Vagina (tissue), 2 donors: Measurements from ENCODE around the gene TSC2. TPM values are rescaled to one million over a fixed set of nuclear protein-coding genes. Genes with fewer than 3 reads are reported as not detected.

Experiments
- DNase-seq, 2 donors: peaks; one replicate each; pipeline ENCODE4 v3.0.0-alpha.2; 2017; ENCODE audit errors: extremely low spot score in 2 of 2
- H3K27ac ChIP-seq: fragments of 200-600 bp; sonication (generic); one replicate; pipeline ENCODE4 v1.5.1; 2019
- H3K27me3 ChIP-seq: fragments of 200-600 bp; sonication (generic); one replicate; pipeline ENCODE4 v1.5.1; 2019
- H3K36me3 ChIP-seq, 2 donors: fragments of 200-600 bp; sonication (generic); one replicate each; pipeline ENCODE4 v1.5.1; 2017 to 2019
- H3K4me1 ChIP-seq: fragments of 200-600 bp; sonication (generic); one replicate; pipeline ENCODE4 v1.5.1; 2019
- H3K4me3 ChIP-seq, 2 donors: fragments of 200-600 bp; sonication (generic); 1 replicate in 1 of 2; 2 replicates in 1 of 2; pipeline ENCODE4 v1.5.1; 2016 to 2019
- H3K9me3 ChIP-seq: fragments of 200-600 bp; sonication (generic); one replicate; pipeline ENCODE4 v1.5.1; 2019
- POLR2A ChIP-seq, 2 donors: fragments of 450-650 bp; IDR thresholded peaks; one replicate each; pipeline ENCODE4 v1.6.1; 2017; ENCODE audit warnings: antibody characterized with exemption in 2 of 2, mild to moderate bottlenecking in 2 of 2, moderate library complexity in 2 of 2
- POLR2AphosphoS5 ChIP-seq, 2 donors: sonication (generic); formaldehyde crosslinking; IDR thresholded peaks; one replicate each; pipeline ENCODE4 v1.9.0; 2017; ENCODE audit warnings: antibody characterized with exemption in 2 of 2, mild to moderate bottlenecking in 2 of 2, low read depth in 1 of 2; ENCODE audit not compliant: insufficient read depth in 1 of 2
- intact Hi-C: fragments of 100-400 bp; cut with DNase I; formaldehyde crosslinking; loops from one replicate; pipeline ENCODE4 v1.15.1; 2023
- total RNA-seq: library from RNA; depleted of rRNA; stranded (reverse); fragments of >200 nt; gene quantifications from one replicate; pipeline ENCODE4 v1.2.3, GENCODE V29; 2016
- TF ChIP-seq, protein P1 (sequence below), 3 experiments: fragments of 450-650 bp in 2 of 3; fragments of 200-600 bp in 1 of 3; sonication (generic) in 1 of 3; IDR thresholded peaks; one replicate each; pipeline ENCODE4 v1.5.1; 2017 to 2019; ENCODE audit warnings: antibody characterized with exemption in 3 of 3, mild to moderate bottlenecking in 2 of 3, moderate library complexity in 2 of 3

TSC2 gene
- total RNA-seq, 1 donor from 2014 or later: 78.6 TPM

DNA sequence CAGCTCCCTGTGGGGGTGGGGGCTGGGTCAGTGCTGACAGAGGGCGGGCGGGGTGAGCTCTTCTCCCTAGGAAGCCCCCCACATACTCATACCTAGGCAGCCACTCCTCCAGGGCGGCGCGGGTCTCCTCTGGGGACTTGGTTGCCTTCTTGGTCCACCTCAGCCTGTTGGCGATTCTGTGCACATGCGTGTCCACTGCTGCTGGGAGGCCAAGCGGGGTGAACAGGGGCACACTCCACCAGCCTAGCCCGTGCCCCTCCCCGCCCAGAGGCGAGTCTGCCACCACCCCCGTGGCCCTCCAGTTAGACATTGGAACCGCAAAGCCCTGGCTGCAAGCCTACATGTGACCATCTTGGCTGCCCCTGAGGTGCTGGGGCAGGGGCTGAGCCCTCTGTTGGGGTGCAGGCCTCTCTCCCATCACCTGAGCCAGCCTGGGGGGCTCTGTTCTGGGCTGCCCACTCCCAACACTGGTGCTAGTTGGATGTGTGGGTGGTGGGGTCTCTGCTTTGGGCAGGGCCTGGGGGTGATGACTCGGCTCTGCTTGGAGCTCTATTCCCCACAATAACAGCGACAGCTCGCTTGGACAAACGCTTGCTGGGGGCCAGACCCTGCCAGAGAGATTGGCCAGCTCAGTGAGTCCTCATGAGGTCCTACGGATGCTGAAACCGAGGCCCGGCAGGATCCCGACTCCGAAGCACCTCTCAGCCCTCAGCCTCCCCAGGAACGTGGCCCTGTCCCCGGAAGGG, 7.6 kb upstream of the TSC2 start:
- H3K36me3 ChIP-seq: peaks cover 0 to 8% of the 10 kb centered on the region in 2 donors
- TF ChIP-seq POLR2A (IDR thresholded peaks at IDR 0.05): no peak
- no peak for TF ChIP-seq POLR2AphosphoS5 (IDR thresholded peaks at IDR 0.05; ENCODE audit: insufficient read depth in 1 of 2, low read depth in 1 of 2)
- TF ChIP-seq, protein P1, sequence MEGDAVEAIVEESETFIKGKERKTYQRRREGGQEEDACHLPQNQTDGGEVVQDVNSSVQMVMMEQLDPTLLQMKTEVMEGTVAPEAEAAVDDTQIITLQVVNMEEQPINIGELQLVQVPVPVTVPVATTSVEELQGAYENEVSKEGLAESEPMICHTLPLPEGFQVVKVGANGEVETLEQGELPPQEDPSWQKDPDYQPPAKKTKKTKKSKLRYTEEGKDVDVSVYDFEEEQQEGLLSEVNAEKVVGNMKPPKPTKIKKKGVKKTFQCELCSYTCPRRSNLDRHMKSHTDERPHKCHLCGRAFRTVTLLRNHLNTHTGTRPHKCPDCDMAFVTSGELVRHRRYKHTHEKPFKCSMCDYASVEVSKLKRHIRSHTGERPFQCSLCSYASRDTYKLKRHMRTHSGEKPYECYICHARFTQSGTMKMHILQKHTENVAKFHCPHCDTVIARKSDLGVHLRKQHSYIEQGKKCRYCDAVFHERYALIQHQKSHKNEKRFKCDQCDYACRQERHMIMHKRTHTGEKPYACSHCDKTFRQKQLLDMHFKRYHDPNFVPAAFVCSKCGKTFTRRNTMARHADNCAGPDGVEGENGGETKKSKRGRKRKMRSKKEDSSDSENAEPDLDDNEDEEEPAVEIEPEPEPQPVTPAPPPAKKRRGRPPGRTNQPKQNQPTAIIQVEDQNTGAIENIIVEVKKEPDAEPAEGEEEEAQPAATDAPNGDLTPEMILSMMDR (IDR thresholded peaks at IDR 0.05): no peak
- peaks cover 85% of the 10 kb centered on the region for H3K4me1 ChIP-seq
- intact Hi-C loops: loop anchor here (10.0 kb wide), 1 partner anchor 885 kb away; the partner anchor contains the start of gene CACNA1H
- H3K27ac ChIP-seq: peak overlapping the region; percentile 91
- peak overlapping the region in 1 of 2 donors; percentile 18 for H3K4me3 ChIP-seq
- no peak for DNase-seq
- no peaks in the 10 kb centered on the region for H3K27me3 ChIP-seq
- no peaks in the 10 kb centered on the region for H3K9me3 ChIP-seq

DNA sequence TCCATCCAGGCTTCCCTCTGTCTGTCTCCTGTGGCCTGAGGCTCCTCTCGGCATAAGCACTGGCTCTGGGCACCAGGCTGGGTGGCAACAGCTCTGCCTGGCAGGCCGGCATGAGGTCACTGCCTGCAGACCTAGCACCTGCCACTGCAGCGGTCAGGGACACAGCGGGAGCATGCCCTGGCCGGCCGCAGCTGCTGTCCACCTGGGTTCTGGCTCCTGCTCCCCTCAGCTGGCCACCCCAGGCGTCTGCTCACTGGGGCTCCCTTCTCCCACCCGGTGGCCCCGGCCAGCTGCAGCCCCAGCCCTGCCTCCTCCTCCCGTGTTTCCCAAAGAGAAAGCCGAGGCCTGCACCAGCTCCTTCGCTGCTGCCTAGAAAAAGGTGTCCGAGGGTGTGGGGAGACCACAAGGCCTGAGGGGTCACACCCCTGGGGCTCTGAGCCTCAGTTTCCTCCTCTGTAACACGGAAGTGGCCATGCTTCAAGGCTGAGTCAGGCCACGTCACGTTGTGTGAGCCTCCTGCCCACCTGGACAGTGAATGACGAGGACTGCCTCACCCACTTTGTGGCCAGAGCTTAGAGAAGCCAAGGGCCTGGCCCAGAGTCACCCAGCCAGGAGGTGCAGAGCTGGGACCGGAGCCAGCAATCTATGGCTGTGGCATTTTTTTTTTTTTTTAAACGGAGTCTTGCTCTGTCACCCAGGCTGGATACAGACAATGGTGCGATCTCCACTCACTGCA, 6.8 kb upstream of the TSC2 start:
- DNase-seq: no peak
- H3K27me3 ChIP-seq: no peaks in the 10 kb centered on the region
- H3K9me3 ChIP-seq: no peaks in the 10 kb centered on the region
- intact Hi-C loops: loop anchor here (10.0 kb wide), 1 partner anchor 886 kb away; the partner anchor contains the start of gene CACNA1H
- H3K4me3 ChIP-seq: no peak overlapping the region
- H3K27ac ChIP-seq: peak overlapping the region; percentile 91
- peaks cover 82% of the 10 kb centered on the region for H3K4me1 ChIP-seq
- TF ChIP-seq, protein P1 (IDR thresholded peaks at IDR 0.05): no peak
- TF ChIP-seq POLR2A (IDR thresholded peaks at IDR 0.05): no peak
- no peak for TF ChIP-seq POLR2AphosphoS5 (IDR thresholded peaks at IDR 0.05; ENCODE audit: insufficient read depth in 1 of 2, low read depth in 1 of 2)
- H3K36me3 ChIP-seq: peaks cover 0 to 8% of the 10 kb centered on the region in 2 donors

DNA sequence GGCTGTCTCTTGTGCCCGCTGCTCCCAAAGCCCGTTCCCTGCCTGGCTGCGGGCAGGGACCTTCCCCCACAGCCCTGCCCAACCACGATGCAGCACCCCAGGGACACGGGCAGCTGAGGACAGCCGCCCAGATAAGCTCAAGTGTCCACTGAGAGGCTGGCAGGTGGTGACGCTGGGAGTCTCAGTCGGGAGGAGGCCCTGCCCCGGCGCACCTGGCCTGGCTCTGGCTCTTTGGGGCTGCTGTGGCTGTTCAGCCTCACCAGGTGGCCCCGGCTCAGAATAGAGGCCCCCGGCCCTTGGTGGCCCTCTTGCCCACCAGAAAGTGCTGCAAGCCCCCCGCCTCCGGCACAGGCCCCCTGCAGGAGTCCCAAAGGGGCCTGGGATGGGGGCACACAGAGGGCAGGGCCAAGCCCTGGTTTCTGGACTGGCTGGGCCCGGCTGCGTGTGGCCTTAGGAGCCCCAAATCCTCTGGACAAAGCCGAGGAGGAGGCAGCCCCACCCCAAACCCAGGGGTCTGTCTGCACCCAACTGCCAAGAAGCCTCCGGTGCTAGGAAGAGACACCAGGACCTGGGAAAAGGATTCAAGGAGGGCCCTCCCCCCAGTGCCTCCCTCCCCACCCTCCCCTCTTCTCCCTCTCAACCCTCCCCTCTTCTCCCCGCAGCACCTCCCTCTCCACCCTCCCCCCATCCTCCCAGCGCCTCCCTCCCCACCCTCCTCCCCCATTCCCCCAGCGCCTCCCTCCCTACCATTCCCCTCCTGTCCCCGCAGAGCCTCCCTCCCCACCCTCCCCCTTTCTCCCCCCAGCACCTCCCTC, 5.4 kb upstream of the TSC2 start:
- H3K4me1 ChIP-seq: peaks cover 80% of the 10 kb centered on the region

DNA sequence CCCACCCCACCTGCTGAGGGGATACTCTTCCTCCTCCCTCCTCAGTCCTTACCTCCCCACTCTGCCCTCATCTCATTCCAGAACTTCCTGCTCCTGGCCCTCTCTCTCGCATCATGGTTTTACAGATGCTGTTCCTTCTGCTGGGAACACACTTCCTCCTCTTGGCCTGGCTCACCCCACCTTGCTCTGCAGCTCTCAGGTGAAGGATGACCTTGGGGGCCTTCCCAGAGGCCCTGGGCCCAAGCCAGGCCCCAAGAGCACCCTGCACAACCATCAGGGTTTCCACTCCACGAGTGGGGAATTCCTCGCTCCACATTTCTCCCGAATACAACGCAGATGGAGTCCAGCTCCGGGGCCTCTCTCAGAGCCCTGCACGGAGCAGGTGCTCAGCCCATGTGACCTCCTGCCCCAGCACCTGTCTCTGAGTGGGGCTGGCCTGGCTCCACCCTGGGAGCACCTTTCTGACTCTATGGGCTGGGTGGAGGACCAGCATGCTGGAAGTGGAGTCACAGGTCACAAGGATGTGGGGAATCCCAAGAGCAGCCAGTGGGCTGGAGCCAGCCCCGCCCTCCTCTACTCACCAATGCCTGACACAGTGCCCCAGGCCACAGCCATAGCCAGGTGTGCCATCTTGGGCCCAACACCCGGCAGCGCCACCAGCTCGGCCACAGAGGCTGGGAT, 4.7 kb upstream of the TSC2 start:
- TF ChIP-seq, protein P1 (IDR thresholded peaks at IDR 0.05): no peak
- TF ChIP-seq POLR2AphosphoS5 (IDR thresholded peaks at IDR 0.05; ENCODE audit: insufficient read depth in 1 of 2, low read depth in 1 of 2) (no peak), POLR2A (IDR thresholded peaks at IDR 0.05) (no peak)
- intact Hi-C loops: loop anchor here (10.0 kb wide), 1 partner anchor 888 kb away; the partner anchor contains the start of gene CACNA1H
- H3K27me3 ChIP-seq: no peaks in the 10 kb centered on the region
- no peaks in the 10 kb centered on the region for H3K9me3 ChIP-seq
- peak overlapping the region; percentile 91 for H3K27ac ChIP-seq
- H3K4me3 ChIP-seq: no peak overlapping the region
- peaks cover 73% of the 10 kb centered on the region for H3K4me1 ChIP-seq
- DNase-seq: no peak
- peaks cover 0 to 8% of the 10 kb centered on the region in 2 donors for H3K36me3 ChIP-seq

More for the DNA sequence above, 5.4 kb upstream of the TSC2 start:
- no peak for DNase-seq
- TF ChIP-seq POLR2AphosphoS5 (IDR thresholded peaks at IDR 0.05; ENCODE audit: insufficient read depth in 1 of 2, low read depth in 1 of 2) (no peak), POLR2A (IDR thresholded peaks at IDR 0.05) (no peak)
- TF ChIP-seq, protein P1 (IDR thresholded peaks at IDR 0.05): no peak
- Histone ChIP-seq H3K27ac (peak overlapping the region; percentile 91), H3K36me3 (peaks cover 0 to 8% of the 10 kb centered on the region in 2 donors), H3K9me3 (no peaks in the 10 kb centered on the region), H3K27me3 (no peaks in the 10 kb centered on the region), H3K4me3 (no peak overlapping the region)
- intact Hi-C loops: loop anchor here (10.0 kb wide), 1 partner anchor 888 kb away; the partner anchor contains the start of gene CACNA1H
